ENCODE data around the gene SSC5D.
"Not testable (repeated sequence)": the region's sequence is repeated elsewhere in the genome, so short reads cannot be mapped to it uniquely, and the experiment has no call there.

DNA sequence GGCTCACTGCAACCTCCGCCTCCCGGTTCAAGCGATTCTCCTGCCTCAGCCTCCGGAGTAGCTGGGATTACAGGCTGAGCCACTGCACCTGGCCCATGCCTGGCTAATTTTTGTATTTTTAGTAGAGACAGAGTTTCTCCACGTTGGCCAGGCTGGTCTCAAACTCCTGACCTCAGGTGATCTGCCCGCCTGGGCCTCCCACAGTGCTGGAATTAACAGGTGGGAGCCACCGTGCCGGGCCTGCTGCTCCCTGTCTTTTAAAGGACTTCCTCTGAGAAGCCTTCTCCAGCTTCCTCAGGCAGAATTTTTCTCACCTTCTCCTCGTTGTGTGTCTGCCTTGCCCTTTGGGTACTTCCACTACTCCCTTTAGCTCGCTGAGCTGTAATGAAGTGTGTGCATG, 8.6 kb downstream of the SSC5D start:
- not testable (repeated sequence) for TF ChIP-seq CTCF (conservative IDR thresholded peaks at IDR 0.05; ENCODE audit: low read depth in 2 of 2); POLR2AphosphoS5 (IDR thresholded peaks at IDR 0.05; ENCODE audit: low read depth); EZH2 (IDR thresholded peaks at IDR 0.05; ENCODE audit: low read depth, unreplicated experiment)
- TF ChIP-seq, protein P1, sequence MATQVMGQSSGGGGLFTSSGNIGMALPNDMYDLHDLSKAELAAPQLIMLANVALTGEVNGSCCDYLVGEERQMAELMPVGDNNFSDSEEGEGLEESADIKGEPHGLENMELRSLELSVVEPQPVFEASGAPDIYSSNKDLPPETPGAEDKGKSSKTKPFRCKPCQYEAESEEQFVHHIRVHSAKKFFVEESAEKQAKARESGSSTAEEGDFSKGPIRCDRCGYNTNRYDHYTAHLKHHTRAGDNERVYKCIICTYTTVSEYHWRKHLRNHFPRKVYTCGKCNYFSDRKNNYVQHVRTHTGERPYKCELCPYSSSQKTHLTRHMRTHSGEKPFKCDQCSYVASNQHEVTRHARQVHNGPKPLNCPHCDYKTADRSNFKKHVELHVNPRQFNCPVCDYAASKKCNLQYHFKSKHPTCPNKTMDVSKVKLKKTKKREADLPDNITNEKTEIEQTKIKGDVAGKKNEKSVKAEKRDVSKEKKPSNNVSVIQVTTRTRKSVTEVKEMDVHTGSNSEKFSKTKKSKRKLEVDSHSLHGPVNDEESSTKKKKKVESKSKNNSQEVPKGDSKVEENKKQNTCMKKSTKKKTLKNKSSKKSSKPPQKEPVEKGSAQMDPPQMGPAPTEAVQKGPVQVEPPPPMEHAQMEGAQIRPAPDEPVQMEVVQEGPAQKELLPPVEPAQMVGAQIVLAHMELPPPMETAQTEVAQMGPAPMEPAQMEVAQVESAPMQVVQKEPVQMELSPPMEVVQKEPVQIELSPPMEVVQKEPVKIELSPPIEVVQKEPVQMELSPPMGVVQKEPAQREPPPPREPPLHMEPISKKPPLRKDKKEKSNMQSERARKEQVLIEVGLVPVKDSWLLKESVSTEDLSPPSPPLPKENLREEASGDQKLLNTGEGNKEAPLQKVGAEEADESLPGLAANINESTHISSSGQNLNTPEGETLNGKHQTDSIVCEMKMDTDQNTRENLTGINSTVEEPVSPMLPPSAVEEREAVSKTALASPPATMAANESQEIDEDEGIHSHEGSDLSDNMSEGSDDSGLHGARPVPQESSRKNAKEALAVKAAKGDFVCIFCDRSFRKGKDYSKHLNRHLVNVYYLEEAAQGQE (IDR thresholded peaks at IDR 0.05; ENCODE audit: unreplicated experiment): not testable (repeated sequence)
- TF ChIP-seq, protein P2, sequence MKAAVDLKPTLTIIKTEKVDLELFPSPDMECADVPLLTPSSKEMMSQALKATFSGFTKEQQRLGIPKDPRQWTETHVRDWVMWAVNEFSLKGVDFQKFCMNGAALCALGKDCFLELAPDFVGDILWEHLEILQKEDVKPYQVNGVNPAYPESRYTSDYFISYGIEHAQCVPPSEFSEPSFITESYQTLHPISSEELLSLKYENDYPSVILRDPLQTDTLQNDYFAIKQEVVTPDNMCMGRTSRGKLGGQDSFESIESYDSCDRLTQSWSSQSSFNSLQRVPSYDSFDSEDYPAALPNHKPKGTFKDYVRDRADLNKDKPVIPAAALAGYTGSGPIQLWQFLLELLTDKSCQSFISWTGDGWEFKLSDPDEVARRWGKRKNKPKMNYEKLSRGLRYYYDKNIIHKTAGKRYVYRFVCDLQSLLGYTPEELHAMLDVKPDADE (IDR thresholded peaks at IDR 0.05): not testable (repeated sequence)
